ELF-1 (cell line): Measurements from ENCODE around the gene MSX2.

Experiments used
- DNase-seq: peaks from one replicate; pipeline ENCODE4 v3.0.0-alpha.2; 2016; ENCODE audit warnings: low read depth, low spot score

The MSX2 gene

DNA sequence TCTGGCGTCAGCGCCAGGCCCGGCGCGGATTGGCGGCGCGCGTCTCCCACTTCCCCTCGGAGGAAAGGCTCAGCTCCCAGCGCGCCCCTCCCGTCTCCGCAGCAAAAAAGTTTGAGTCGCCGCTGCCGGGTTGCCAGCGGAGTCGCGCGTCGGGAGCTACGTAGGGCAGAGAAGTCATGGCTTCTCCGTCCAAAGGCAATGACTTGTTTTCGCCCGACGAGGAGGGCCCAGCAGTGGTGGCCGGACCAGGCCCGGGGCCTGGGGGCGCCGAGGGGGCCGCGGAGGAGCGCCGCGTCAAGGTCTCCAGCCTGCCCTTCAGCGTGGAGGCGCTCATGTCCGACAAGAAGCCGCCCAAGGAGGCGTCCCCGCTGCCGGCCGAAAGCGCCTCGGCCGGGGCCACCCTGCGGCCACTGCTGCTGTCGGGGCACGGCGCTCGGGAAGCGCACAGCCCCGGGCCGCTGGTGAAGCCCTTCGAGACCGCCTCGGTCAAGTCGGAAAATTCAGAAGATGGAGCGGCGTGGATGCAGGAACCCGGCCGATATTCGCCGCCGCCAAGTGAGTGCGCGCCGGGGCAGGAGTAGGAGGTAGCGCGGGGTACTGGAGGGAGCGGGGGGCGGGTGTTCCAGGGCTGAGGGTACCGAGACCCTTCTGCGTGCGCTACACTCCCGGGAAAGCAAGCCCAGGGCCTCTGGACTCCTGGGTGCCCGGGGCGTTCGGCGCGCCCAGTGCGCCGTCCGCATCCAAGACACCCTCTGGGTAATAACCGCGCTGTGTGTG is at the start of gene MSX2:
MSX2 (plus strand) TSS at position 99 of the 777 bp plus-strand sequence; CDS start at position 177, 78 bp downstream.
- peak; percentile 96 for DNase-seq

DNA sequence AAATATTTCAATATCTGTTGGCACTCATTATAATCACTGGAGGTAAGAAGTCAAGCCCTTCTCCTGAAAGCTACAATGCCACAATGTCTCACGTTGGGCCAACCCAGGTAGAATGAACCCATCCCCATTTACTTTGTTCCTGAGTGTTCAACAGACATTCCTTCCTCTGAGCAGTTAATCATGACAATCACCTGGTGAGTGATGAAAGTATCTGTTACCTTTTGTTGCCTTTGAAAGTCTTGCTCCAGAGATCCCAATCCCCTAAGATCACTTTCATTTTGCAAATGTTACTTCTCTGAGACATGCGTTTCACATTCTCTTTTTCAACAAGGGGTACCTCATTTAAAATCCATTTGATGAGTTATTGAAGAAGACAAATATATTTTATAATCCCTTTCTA is 49.3 kb upstream of the MSX2 start:
- DNase-seq = no peak

DNA sequence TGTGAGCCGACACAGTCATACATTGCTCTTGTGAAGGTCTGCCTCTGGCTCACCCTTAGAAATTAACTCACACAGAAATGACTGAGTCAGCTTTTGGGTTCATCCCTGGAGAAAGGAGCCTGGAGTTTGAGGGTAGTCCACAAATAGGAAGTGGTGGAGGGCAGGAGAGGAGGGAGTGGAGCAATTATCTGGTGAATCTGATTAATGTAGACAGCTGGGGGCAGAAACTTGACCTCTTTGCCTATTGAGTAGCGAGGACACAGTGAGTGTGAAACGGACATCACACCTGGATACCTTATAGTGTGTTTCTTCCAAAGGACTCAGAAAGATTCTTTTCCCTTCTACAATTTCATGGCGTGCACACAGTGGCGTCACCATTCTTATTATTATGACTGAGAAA is 48.5 kb upstream of the MSX2 start:
- no peak for DNase-seq

DNA sequence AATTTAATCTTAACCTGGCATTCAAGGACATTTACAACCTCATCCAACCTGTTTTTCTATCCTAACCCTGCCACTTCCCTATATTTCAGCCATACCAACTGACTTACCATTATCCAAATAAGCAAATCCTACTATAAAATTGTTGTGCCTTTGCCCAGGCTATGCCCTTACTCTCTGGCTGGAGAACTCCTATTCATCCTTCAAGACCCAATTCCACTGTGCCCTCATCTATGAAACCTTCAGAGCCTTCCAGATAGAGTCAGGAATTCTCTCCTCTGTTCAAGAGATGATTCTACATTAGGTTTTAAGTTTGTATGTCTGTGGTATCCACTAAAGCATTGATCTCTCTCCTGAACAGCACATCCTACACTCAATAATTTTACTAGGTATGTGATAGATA is 46.3 kb upstream of the MSX2 start:
- DNase-seq = no peak

DNA sequence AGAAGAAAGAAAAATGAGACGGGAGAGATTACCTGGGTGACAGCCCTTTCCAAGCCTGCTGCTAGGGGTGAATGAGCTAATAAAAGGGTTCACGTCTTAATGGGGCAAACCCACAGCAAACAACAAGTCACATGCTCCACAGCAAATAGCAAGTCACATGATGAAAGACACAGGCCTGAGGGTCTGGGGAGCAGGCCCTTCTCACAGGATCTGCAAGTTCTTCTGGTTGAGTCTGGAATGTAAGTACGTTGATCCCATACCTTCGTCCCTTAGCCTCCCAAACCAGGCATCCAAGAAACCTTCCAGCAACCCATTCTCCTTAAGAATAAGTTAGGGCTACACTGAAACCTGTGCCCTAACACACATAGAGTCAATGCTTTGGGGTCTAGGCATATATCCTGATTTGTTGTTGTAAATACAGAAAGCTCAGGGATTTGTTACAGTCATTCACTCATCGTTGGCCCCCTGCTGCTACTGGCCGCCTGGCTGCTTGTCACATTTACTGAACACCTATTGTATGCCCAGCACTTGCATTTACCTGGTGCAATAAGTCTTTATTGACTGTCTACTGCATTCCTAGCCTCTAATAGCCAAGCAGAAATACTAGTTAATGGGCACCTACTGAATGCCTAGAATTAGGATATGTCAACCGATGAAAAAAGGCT is 43.3 kb upstream of the MSX2 start:
- DNase-seq = peak; percentile 79

DNA sequence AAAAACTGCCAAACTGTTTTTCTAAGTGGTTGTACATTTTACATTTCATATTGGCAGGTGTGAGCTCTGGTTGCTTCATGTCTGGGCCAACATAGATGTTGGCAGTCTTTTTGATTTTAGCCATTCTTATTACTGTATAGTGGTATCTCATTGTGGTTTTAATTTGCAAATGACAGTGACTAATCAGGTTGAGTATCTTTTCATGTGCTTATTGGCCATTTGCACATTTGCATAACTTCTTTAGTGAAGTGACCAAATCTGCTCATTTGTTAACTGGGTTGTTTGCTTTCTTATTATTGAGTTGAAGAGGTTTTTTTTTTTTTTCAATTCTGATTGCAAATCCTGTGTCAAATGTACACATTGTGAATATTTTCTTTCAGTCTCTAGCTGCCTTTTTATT is 36.9 kb upstream of the MSX2 start:
- DNase-seq = no peak

DNA sequence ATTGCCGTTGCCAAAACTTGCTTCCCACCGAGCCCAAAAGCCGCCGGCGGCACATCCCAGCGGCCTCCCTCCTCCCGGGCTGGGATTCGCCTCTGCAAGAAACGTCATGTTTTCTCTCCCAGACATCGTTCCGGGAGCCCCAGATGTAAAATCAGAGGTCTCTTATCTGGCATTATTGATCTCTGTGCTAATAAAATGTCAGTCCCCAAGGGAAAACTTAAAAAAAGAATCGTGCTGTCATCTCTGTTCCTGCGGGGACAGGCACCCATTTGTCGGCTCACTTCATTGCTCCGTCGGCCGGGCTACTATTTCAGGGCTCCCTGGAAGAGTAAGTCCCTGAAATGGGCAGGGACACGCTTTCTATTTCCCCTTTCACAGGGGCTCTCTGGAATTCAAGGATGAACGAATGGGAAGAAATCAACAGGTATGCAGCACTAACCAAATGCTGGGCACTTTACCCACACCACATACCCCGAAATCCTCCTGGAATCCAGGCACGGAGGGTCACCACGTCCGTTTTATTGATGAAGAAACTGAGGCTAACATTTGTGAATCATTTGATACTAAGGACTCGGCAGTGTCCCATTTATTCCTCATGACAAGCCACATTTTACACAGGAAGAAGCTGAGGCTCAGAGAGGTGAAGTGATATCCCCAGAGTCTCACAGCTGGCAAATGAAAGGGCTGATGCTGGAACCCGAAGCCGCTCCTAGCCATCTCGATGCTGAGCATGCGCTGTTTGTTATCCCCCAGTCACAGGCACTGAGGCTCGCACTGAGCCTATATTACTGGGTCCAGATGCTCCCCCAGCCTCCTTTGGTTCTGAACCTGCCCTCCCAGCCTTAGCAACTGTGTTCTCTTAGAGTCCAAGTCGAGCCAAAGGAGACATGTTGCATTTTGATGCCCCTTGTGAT is 35.7 kb upstream of the MSX2 start:
- peak; percentile 53 for DNase-seq

DNA sequence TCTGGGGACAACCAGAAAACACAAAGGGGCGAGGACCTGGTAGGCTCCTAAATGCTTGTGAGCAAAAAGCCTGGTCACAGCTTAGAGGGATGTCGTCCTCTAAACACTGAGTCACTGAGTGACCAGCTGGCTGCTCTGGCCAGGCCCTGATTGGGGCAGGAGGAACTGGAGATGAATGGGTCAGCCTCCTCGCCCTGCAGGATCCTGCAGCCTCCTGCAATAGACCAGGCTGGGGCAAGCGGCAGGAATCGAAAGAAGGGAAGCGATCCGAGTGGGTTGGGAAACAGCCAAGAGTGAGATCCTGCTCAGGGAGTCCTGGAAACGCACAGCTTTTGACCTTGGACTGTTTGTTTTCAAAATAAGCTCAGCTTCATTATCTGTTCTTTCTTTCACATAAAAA is 34.1 kb upstream of the MSX2 start:
- DNase-seq = peak; percentile 73

DNA sequence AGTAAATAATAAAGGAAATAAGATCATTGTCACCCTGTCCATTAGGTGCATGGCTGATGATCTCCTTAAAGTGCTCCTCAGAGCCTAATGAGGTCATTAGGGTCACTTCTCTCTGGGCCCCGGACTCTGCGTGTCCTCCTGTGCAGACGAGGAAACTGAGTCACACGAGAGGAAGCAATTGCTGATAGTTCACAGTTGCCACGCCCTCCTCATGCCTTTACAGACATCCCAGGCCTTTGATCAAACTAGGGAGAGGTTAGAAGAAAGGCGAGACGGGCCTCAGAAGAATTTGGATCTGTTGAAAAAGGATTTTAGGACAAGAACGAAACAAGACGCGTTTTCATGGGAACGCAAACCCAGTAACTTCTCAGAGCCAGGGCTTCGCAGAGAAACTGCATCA is 32.0 kb upstream of the MSX2 start:
- peak; percentile 25 for DNase-seq

DNA sequence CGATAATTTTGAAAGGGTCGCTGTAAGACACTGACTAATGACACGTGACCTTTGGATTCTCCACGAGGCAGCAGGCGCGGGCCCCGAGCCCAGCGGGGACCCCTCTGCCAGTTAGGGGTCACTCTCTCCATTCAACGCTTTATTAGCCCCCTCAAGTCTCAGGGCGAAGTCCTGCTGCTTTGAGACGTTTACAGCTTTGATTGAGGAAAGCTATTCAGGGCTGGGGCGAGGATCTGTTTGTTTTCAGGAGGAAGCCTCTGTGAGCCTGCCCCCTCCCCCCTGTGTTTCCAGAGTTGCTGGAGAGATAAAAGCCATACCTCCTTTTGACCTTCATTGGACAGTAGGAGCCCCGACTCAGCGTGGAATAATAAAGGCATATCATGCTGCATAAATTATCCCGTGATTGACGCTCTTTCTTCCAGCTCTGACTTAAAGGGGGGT is 31.4 kb upstream of the MSX2 start:
- DNase-seq = peak; percentile 80

DNA sequence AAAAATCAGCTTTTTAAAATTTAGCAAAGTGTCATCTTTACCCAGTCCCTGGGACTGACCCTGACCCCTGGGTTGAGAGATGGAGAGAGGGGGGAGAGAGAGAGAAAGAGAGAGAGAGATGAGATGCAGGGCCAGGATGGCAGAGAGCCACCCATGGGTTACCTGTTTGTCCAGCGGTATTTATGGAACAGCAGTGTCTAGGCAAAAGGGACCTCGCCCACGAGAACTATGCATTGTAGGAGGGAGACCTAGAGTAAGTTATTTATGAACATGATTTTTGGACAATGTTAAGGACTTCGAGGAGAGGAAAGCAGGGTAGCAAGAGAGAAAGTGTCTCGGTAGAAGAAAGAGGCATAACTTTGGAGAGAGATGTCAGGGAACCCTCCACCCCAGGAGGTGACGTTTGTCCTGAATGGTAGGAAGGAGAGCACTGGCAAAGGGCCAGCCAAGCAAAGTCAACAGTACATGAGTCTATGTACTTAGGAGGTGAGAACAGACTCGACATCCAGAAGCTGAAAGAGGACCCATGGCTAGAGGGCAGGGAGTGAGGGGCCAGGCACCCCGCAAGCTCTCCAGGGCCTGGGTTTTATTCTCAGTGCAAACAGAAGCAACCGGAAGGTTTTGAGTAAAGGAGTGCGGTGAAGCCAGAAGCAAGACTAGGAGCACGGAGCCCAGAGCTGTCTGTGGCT is 30.5 kb upstream of the MSX2 start:
- no peak for DNase-seq

DNA sequence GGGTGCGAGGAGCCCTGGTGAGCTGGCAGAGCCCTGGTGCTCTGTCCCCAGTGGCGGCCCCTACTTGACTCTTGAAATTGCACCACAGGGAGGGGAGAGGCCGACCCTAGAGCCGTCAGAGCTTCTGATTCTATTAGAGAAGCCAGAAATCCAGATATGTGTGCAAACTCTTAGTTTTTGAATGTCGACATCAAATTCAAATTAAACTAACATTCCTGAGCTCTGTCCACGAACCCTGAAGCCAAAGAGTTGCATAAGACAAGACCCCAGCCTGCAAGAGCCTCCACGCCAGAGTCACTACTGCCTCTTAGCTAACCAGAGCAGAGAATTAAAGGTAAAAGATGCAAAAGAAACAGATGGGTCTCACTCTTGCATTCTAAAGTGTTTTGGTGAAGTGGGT is 29.8 kb upstream of the MSX2 start:
- no peak for DNase-seq

DNA sequence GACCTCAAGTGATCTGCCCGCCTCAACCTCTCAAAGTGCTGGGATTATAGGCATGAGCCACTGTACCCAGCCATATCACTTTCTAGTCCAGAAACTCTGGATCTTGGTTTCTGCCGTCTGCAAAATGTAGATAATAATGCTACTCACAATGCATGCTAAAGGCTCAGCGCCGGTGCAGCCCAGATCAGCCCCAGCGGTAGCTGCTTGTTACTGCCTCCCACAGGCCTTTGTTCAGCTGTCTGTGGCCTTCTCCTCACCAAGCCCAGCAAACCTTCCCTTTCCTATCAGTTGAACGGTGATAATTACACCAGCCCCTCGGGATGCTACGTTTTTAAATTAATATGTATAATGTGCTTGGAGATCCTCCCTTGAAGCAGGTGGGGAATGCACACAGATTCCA is 26.2 kb upstream of the MSX2 start:
- DNase-seq = peak; percentile 40

DNA sequence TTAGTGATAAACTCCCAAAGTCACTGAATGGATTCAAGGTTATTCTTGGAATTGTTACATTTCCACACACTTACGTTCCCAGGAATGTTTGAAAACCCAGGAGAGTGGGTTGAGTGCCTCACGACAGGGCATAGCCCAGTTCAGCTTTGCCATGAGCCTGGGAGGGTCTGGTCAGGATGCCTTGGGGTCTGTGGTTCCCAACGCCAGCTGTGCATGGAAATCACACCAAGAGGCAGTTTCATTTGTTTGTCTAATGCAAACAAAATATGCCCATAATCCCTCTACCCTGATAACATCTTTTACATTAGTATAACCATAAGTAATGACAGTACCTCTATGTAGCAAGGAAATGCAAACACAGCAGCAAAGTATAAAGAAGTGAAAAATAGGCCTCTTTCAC is 25.3 kb upstream of the MSX2 start:
- DNase-seq = no peak

DNA sequence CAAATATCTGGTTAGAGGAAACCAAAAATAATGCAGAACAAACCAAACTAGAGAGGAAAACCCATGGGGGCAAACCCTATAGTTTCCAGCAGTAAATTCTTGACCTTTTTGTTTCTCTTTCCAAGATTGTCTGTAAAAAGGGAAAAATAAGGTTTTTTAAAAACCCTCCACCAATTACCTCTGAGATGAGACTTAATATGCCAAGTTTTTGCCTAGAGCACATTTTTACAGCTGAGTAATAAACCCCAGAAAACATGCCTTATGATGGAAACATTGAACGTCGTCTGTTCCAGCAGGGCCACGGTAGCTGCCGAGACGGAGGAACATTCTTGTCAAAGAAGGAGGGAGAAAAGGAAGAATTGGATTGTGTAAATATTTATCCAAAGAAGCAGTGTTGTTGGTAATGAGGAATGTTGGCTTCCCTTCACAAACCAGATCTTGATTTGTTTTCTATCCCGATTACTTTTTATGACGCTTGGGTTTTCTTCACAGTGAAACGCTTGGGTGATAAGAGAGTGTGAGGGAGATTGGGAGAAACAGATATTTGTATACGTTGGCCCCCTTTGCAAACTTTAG is 17.3 kb upstream of the MSX2 start:
- DNase-seq = no peak

DNA sequence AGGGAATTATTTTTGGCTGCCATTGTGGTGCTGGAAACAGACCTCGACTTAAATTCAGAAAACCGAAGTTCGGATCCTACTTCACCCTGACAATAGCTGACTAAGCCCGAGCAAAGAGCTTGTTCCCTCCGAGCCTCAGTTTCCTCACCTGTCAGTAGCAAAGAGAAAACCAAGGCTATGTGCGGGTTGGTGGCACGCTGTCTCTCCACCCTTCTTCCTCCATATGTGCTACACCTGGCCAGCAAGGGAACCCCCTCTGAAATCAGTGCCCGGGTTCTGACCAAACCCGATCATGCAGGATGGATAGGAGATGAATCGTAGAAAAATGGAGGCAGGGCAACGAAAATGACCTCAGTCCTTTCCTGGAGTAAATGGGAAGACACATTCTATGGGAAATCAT is 16.7 kb upstream of the MSX2 start:
- no peak for DNase-seq

DNA sequence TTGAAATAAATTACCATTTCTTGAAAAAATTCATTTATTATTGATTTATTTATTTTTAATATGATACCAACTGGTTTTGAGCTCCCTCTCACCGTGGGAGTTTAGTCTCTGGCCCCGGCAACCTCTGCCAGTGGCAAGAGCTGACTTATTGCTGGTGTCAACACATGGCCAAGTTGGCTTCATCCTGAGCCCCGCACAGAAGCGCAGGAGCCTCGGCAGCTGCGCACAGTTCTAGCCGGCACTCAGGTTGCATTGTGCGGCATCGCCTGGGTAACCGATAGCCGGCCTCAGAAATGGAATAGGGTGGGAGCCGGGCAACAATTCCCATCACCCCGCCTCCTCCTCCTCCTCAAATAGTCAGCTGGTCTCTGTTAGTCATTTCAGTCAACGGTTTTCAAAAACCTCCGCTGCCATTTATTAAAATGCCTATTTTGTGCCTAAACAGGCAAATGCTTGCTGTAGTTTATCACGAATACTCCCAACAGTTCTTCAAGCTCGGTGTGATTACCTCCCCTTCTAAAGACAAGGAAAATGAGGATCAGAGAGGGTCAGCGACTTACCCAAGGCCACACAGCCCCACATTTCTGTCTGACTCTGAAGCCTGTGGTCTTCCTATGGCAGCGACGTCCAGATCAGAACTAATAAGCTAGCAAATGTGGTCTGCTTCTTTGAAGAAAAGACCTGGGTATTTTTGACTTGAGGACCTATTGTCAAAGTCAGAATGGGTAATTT is 15.7 kb upstream of the MSX2 start:
- no peak for DNase-seq

DNA sequence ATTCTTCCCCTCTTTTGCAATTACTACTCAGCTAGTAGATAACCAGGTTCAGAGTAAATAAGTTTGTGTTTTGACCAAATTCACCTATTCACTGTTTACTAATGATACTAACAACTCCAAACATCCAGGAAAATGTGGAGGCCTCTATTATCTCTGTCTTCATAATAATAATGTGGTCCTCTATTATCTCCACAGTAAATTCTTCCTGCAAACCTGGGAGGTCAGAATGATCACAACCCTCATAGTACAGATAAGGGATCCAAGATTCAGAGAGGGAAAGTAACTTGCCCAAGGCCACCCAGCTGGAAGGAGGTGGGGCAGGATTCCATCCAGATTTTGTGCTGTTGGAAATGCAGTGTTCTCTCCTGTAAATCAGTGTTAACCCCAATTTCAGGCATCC is 9.6 kb upstream of the MSX2 start:
- DNase-seq = no peak

DNA sequence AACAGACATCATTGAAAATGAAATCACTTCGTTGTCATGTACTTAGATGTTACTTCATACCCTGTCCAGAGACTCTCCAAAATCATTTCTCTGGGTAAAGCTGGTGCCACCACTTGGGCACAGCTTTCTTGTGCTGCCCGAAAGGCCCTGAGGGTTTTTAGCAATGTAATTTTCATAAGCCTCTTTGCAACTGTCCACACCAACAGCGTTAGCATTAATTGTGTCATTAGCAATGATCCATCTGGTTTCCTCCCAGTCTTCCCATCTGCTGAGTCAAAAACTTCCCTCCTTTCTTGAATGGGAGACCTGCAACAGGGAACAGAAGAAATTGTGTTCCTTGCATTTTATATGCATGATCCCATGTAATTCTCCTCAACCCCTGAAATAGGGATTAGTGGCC is 8.6 kb upstream of the MSX2 start:
- DNase-seq = no peak

DNA sequence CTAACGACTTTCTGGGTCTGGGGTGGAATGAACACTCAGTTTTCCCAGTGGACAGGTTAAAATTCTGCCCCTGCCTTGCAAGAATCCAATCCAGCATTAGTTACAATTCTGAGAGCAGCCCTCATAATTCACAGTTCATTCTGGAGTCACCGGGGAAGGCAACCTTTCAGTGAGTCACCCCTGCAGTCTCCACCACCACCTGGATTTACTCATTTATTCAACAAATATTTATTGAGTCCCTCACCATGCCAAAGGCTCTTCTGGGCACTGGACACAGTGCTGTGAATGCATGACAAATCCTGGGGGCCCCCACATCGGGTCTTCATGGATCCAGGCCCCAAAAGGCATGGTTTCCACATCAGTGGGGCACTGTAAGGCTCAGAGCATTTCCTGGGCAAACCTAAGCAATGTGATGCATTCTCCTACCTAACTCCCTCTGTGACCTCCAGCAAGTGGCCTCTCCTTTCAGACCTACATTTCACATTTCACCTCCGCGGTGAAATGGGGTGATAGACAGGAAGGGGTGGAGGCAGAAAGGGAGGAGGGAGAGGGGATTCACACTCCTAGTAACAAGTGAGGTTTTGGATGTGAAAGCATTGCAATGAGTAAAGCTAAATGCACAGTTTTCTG is 6.4 kb upstream of the MSX2 start:
- no peak for DNase-seq
